Prostate gland (tissue), 2 donors: ENCODE measurements around the gene SS18L1. TPM values are rescaled to one million over a fixed set of nuclear protein-coding genes. Genes with fewer than 3 reads are reported as not detected.

Experiments
- DNase-seq: peaks from one replicate; pipeline ENCODE4 v3.0.0-alpha.2; 2019; ENCODE audit warnings: low spot score
- H3K27ac ChIP-seq, 2 donors: fragments of 200-600 bp; sonication (generic); 2 replicates each; pipeline ENCODE4 v1.5.1; 2017 to 2019
- H3K27me3 ChIP-seq: fragments of 200-600 bp; sonication (generic); replicated peaks from 2 replicates; pipeline ENCODE4 v1.5.1; 2019; ENCODE audit not compliant: insufficient read depth
- H3K36me3 ChIP-seq, 2 donors: fragments of 200-600 bp; sonication (generic); 1 replicate in 1 of 2; 2 replicates in 1 of 2; pipeline versions ENCODE4 v1.5.1 to v1.8.1; 2017 to 2019
- H3K4me1 ChIP-seq: fragments of 200-600 bp; sonication (generic); replicated peaks from 2 replicates; pipeline ENCODE4 v1.5.1; 2019
- H3K4me3 ChIP-seq, 2 donors: fragments of 200-600 bp; sonication (generic); 2 replicates each; pipeline ENCODE4 v1.5.1; 2017 to 2019
- H3K9me3 ChIP-seq: fragments of 200-600 bp; sonication (generic); 2 replicates; pipeline ENCODE4 v1.5.1; 2017
- CTCF ChIP-seq, 4 experiments: fragments of 200-600 bp in 2 of 4; fragments of 450-650 bp in 2 of 4; sonication (generic) in 2 of 4; IDR thresholded peaks; 1 replicate in 3 of 4; 2 replicates in 1 of 4; pipeline ENCODE4 v1.5.1; 2016 to 2019; ENCODE audit warnings: antibody characterized with exemption in 4 of 4, mild to moderate bottlenecking in 2 of 4, moderate library complexity in 2 of 4
- POLR2A ChIP-seq: fragments of 450-650 bp; IDR thresholded peaks from one replicate; pipeline ENCODE4 v1.6.1; 2016; ENCODE audit warnings: antibody characterized with exemption, mild to moderate bottlenecking
- POLR2AphosphoS5 ChIP-seq: sonication (generic); formaldehyde crosslinking; IDR thresholded peaks from one replicate; pipeline ENCODE4 v1.6.1; 2017; ENCODE audit warnings: antibody characterized with exemption
- WGBS: methylation state at CpG from one replicate; pipeline ENCODE4 v1.1.5; 2018; 5-methylcytosine and 5-hydroxymethylcytosine counted together
- intact Hi-C: fragments of 100-400 bp; cut with DNase I; formaldehyde crosslinking; loops from one replicate; pipeline ENCODE4 v1.14.2; 2022
- total RNA-seq, 2 donors: library from RNA; depleted of rRNA; stranded (reverse); fragments of >200 nt; gene quantifications; one replicate each; pipeline ENCODE4 v1.1.0, GENCODE V29; 2016

SS18L1 gene
- total RNA-seq, 2 donors from 2014 or later: 17.9 to 32.7 TPM

DNA sequence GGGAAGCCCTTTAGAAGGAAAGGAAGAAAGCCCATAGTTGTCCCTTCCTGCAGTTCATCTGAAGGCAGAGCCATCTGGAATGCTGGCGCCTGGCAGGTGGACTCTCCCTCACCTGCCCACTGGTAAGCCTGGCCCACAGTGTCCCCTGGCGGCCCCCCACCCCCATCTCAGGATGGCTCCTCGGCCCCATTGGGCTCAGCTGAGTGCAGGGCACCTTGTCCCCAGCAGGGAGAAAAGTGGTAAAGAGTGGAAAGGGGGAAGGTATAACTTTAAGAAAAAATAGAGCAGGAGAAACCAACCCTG lies 12.6 kb downstream of the SS18L1 start:
- WGBS: 89% methylated on average over 3 of the region's 3 CpGs
- intact Hi-C loops: loop anchor here (5.0 kb wide), 1 partner anchor 144 kb away; no protein-coding TSS in a partner anchor
- Histone ChIP-seq H3K9me3 (no peaks in the 10 kb centered on the region), H3K27ac (no peak overlapping the region), H3K36me3 (peaks cover 0 to 7% of the 10 kb centered on the region in 2 donors), H3K4me3 (no peak overlapping the region), H3K4me1 (no peaks in the 10 kb centered on the region), H3K27me3 (no peaks in the 10 kb centered on the region)
- TF ChIP-seq POLR2A (no peak), CTCF (IDR thresholded peaks at IDR 0.05) (no peak), POLR2AphosphoS5 (no peak)
- DNase-seq: no peak

GRCh38 chr20:62156592-62157386 lies 13.2 kb downstream of the SS18L1 start:
- Histone ChIP-seq H3K4me1 (no peaks in the 10 kb centered on the region), H3K27me3 (no peaks in the 10 kb centered on the region), H3K36me3 (peaks cover 0 to 11% of the 10 kb centered on the region in 2 donors), H3K27ac (no peak overlapping the region), H3K4me3 (no peak overlapping the region), H3K9me3 (no peaks in the 10 kb centered on the region)
- WGBS: 49% methylated on average over 24 of the region's 24 CpGs
- intact Hi-C loops: loop anchor here (5.0 kb wide), 1 partner anchor 144 kb away; no protein-coding TSS in a partner anchor
- peak; percentile 30 for DNase-seq
- TF ChIP-seq CTCF (IDR thresholded peaks at IDR 0.05) (peak; percentile 17 to 58 (median 35)), POLR2AphosphoS5 (no peak)

DNA sequence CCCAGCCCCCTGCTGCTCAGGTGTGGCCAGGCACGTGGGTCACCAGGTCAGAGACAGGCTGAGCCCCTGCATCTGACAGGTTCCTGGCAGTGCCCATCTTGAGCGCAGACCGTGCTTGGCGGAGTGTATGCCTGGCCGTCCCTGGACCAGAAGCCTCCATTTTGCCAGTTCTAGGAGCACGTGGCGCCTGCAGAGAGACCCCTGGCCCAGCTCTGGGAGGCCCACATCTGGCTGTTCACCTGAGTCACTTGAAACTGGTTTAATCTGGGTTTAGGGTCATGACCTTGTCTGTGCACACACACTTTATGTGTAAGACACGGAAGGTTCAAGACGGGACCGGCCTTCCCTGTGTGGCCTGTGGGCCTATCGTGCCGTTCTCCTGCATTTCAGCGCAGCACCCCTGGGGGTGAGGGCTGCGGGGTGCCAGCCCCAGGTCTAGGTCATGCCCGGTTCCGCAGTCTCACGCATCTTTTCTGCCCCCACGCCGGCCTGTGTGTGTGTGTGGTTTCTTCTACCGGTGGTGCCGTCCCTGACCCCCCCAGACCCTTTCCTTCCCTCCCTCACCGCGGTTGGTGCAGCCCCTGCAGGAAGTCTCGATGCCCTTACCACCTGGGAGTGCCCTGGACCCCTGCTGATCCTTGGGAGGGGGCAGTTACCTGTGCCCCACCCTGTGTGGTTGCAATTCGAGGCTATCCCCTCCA lies 14.0 kb downstream of the SS18L1 start:
- no peak overlapping the region for H3K4me3 ChIP-seq
- 91% methylated on average over 25 of the region's 25 CpGs for WGBS
- H3K4me1 ChIP-seq: no peaks in the 10 kb centered on the region
- peaks cover 0 to 11% of the 10 kb centered on the region in 2 donors for H3K36me3 ChIP-seq
- no peaks in the 10 kb centered on the region for H3K9me3 ChIP-seq
- TF ChIP-seq POLR2A: no peak
- no peak for TF ChIP-seq CTCF (IDR thresholded peaks at IDR 0.05)
- no peak for TF ChIP-seq POLR2AphosphoS5
- no peak for DNase-seq
- intact Hi-C loops: loop anchor here (5.0 kb wide), 1 partner anchor 145 kb away; no protein-coding TSS in a partner anchor
- H3K27ac ChIP-seq: no peak overlapping the region
- no peaks in the 10 kb centered on the region for H3K27me3 ChIP-seq

DNA sequence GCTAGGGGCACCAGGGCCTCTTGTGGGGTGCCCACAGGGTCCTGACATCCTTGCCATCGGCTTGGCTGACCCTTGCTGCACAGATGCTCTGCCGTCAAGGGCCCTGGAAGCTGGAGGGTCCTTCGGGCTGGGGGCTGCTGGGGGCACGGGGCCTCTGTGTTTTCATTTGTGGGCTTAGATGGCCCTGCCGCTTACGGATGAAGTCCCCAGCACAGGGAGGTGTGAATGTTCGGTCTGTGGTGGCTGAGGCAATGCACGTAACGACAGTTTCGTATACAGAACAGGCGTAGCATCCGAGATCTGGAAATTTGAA lies 14.5 kb downstream of the SS18L1 start:
- no peak for DNase-seq
- WGBS: 96% methylated on average over 12 of the region's 12 CpGs
- intact Hi-C loops: loop anchor here (5.0 kb wide), 1 partner anchor 146 kb away; no protein-coding TSS in a partner anchor
- H3K9me3 ChIP-seq: no peaks in the 10 kb centered on the region
- TF ChIP-seq POLR2A (no peak), POLR2AphosphoS5 (no peak), CTCF (IDR thresholded peaks at IDR 0.05) (no peak)
- H3K4me3 ChIP-seq: no peak overlapping the region
- H3K4me1 ChIP-seq: no peaks in the 10 kb centered on the region
- H3K36me3 ChIP-seq: peaks cover 0 to 11% of the 10 kb centered on the region in 2 donors
- no peaks in the 10 kb centered on the region for H3K27me3 ChIP-seq
- H3K27ac ChIP-seq: no peak overlapping the region
